H9 (cell line): Measurements from ENCODE around the gene ANO9. TPM values are rescaled to one million over a fixed set of nuclear protein-coding genes. Genes with fewer than 3 reads are reported as not detected.

Experiments
- DNase-seq: peaks from one replicate; pipeline ENCODE4 v3.0.0-alpha.2; 2017
- H2AFZ ChIP-seq: one replicate; pipeline ENCODE4 v1.6.1; 2013; ENCODE audit warnings: mild to moderate bottlenecking, low read length, control low read depth, moderate library complexity
- H2AK5ac ChIP-seq: 2 replicates; pipeline ENCODE4 v1.6.1; 2013; ENCODE audit warnings: low read length, control low read depth, mixed read lengths; ENCODE audit not compliant: insufficient read length
- H2BK120ac ChIP-seq: one replicate; pipeline ENCODE4 v1.6.1; 2013; ENCODE audit warnings: low read depth, mild to moderate bottlenecking, low read length, control low read depth, inconsistent platforms; ENCODE audit not compliant: poor library complexity, severe bottlenecking
- H2BK12ac ChIP-seq: 2 replicates; pipeline ENCODE4 v1.6.1; 2013; ENCODE audit warnings: low read length, control low read depth, mixed read lengths, low read depth; ENCODE audit not compliant: insufficient read length
- H2BK15ac ChIP-seq: 2 replicates; pipeline ENCODE4 v1.6.1; 2013; ENCODE audit warnings: low read depth, low read length, control low read depth
- H2BK20ac ChIP-seq: one replicate; pipeline ENCODE4 v1.6.1; 2013; ENCODE audit warnings: low read depth, mild to moderate bottlenecking, low read length, control low read depth, inconsistent platforms; ENCODE audit not compliant: poor library complexity, severe bottlenecking
- H2BK5ac ChIP-seq: 2 replicates; pipeline ENCODE4 v1.6.1; 2013; ENCODE audit warnings: low read length, control low read depth, mixed read lengths; ENCODE audit not compliant: insufficient read length
- H3K14ac ChIP-seq: 2 replicates; pipeline ENCODE4 v1.6.1; 2013; ENCODE audit warnings: low read length, control low read depth; ENCODE audit not compliant: insufficient read depth
- H3K18ac ChIP-seq: 2 replicates; pipeline ENCODE4 v1.6.1; 2013; ENCODE audit warnings: low read depth, mild to moderate bottlenecking, mixed read lengths, low read length, control low read depth; ENCODE audit not compliant: insufficient read length
- H3K23ac ChIP-seq: 2 replicates; pipeline ENCODE4 v1.6.1; 2013; ENCODE audit warnings: low read length, control low read depth, mixed read lengths, low read depth; ENCODE audit not compliant: insufficient read length
- H3K23me2 ChIP-seq: 2 replicates; pipeline ENCODE4 v1.6.1; 2013; ENCODE audit warnings: low read depth, mild to moderate bottlenecking, mixed read lengths, low read length, control low read depth; ENCODE audit not compliant: insufficient read length, poor library complexity, severe bottlenecking
- H3K27ac ChIP-seq: 2 replicates; pipeline ENCODE4 v1.5.1; 2013; ENCODE audit warnings: low read length, control low read depth, mixed read lengths, low read depth; ENCODE audit not compliant: insufficient read length
- H3K27me3 ChIP-seq: 2 replicates; pipeline ENCODE4 v1.6.1; 2013; ENCODE audit warnings: low read length, control low read depth, inconsistent platforms; ENCODE audit not compliant: insufficient read depth
- H3K4ac ChIP-seq: 2 replicates; pipeline ENCODE4 v1.6.1; 2013; ENCODE audit warnings: low read depth, mild to moderate bottlenecking, control low read depth, inconsistent platforms, low read length, moderate library complexity
- H3K4me1 ChIP-seq: 2 replicates; pipeline ENCODE4 v1.6.1; 2013; ENCODE audit warnings: low read length, control low read depth, inconsistent platforms; ENCODE audit not compliant: insufficient read depth
- H3K4me2 ChIP-seq: 2 replicates; pipeline ENCODE4 v1.6.1; 2013; ENCODE audit warnings: low read length, control low read depth, mixed read lengths; ENCODE audit not compliant: insufficient read length, insufficient read depth
- H3K56ac ChIP-seq: 2 replicates; pipeline ENCODE4 v1.6.1; 2013; ENCODE audit warnings: low read depth, mild to moderate bottlenecking, mixed read lengths, low read length, control low read depth; ENCODE audit not compliant: insufficient read length
- H3K79me1 ChIP-seq: 2 replicates; pipeline ENCODE4 v1.6.1; 2013; ENCODE audit warnings: low read depth, mild to moderate bottlenecking, moderate library complexity, low read length, control low read depth, inconsistent platforms; ENCODE audit not compliant: insufficient read depth, poor library complexity, severe bottlenecking
- H3K79me2 ChIP-seq: 2 replicates; pipeline ENCODE4 v1.6.1; 2013; ENCODE audit warnings: low read length, control low read depth, inconsistent platforms; ENCODE audit not compliant: insufficient read depth
- H3K9ac ChIP-seq: 2 replicates; pipeline ENCODE4 v1.6.1; 2013; ENCODE audit warnings: low read length, control low read depth, mixed read lengths; ENCODE audit not compliant: insufficient read length; ENCODE audit errors: extremely low read depth
- H3K9me3 ChIP-seq: one replicate; pipeline ENCODE4 v1.6.1; 2013; ENCODE audit warnings: low read depth, low read length, inconsistent platforms; ENCODE audit not compliant: control insufficient read depth
- H3T11ph ChIP-seq: one replicate; pipeline ENCODE4 v1.6.1; 2013; ENCODE audit warnings: mild to moderate bottlenecking, low read length, control low read depth, inconsistent platforms
- H4K20me1 ChIP-seq: one replicate; pipeline ENCODE4 v1.6.1; 2013; ENCODE audit not compliant: control insufficient read depth, insufficient read length, insufficient read depth
- H4K5ac ChIP-seq: 2 replicates; pipeline ENCODE4 v1.6.1; 2013; ENCODE audit warnings: low read depth, mild to moderate bottlenecking, mixed read lengths, low read length, control low read depth; ENCODE audit not compliant: insufficient read length
- H4K8ac ChIP-seq: replicated peaks from 2 replicates; pipeline ENCODE4 v1.6.1; 2013; ENCODE audit warnings: low read length, control low read depth, mixed read lengths, low read depth; ENCODE audit not compliant: insufficient read length
- H4K91ac ChIP-seq: 2 replicates; pipeline ENCODE4 v1.6.1; 2013; ENCODE audit warnings: low read depth, mild to moderate bottlenecking, moderate library complexity, mixed read lengths, low read length, control low read depth; ENCODE audit not compliant: insufficient read length
- H3K27ac Mint-ChIP-seq, 3 experiments: 2 replicates in 2 of 3; 3 replicates in 1 of 3; pipeline ENCODE4 v1.8.0; 2020 to 2021; ENCODE audit warnings: mixed read lengths in 3 of 3, mild to moderate bottlenecking in 1 of 3, moderate library complexity in 1 of 3
- H3K27me3 Mint-ChIP-seq: 2 replicates; pipeline ENCODE4 v1.8.0; 2021; ENCODE audit warnings: low read depth, mild to moderate bottlenecking, moderate library complexity, mixed read lengths
- H3K36me3 Mint-ChIP-seq, 3 experiments: 2 replicates in 2 of 3; 3 replicates in 1 of 3; pipeline ENCODE4 v1.8.0; 2020 to 2021; ENCODE audit warnings: low read depth in 3 of 3, mixed read lengths in 3 of 3; ENCODE audit not compliant: insufficient read depth in 1 of 3
- H3K4me1 Mint-ChIP-seq, 2 experiments: 2 replicates each; pipeline ENCODE4 v1.8.0; 2020; ENCODE audit warnings: mixed read lengths in 2 of 2
- H3K4me3 Mint-ChIP-seq, 2 experiments: 2 replicates in 1 of 2; 3 replicates in 1 of 2; pipeline ENCODE4 v1.8.0; 2020 to 2021; ENCODE audit warnings: mild to moderate bottlenecking in 2 of 2, mixed read lengths in 2 of 2, moderate library complexity in 1 of 2
- H3K9me3 Mint-ChIP-seq, 2 experiments: 2 replicates in 1 of 2; 3 replicates in 1 of 2; pipeline ENCODE4 v1.8.0; 2020; ENCODE audit warnings: mild to moderate bottlenecking in 2 of 2, mixed read lengths in 2 of 2, moderate library complexity in 1 of 2
- CTCF ChIP-seq: fragments of 200-600 bp; sonication (generic); conservative IDR thresholded peaks from 3 replicates; pipeline ENCODE4 v1.8.0; 2021; ENCODE audit warnings: antibody characterized with exemption, mild to moderate bottlenecking
- WGBS: extraction: QIAGEN DNeasy Blood & Tissue Kit; methylation state at CpG from one replicate; pipeline ENCODE4 v1.1.7; 2013; ENCODE audit warnings: missing lambda C conversion rate, low lambda C conversion rate, mixed read lengths; ENCODE audit not compliant: insufficient read length; ENCODE audit errors: extremely low coverage; 5-methylcytosine and 5-hydroxymethylcytosine counted together
- total RNA-seq: library from RNA; stranded (reverse); gene quantifications from 2 replicates; pipeline ENCODE4 v1.2.1, GENCODE V29; 2021

The ANO9 gene
- total RNA-seq, 1 experiment from 2014 or later: 13.1 TPM

- H3K27ac ChIP-seq: no peak overlapping the region
- TF ChIP-seq CTCF: no peak
- DNase-seq: no peak
- no peak overlapping the region for H2BK15ac ChIP-seq
- no peaks in the 10 kb centered on the region; the same call in 1 of the 2 replicates for H3K27me3 ChIP-seq
- H3K23ac ChIP-seq: no peak overlapping the region
- no peaks in the 10 kb centered on the region for H3K4me1 ChIP-seq
- no peak overlapping the region for H3K4me2 ChIP-seq
- no peak overlapping the region for H3K9ac ChIP-seq
- no peak overlapping the region for H4K91ac ChIP-seq
- no peak overlapping the region for H2BK12ac ChIP-seq
- no peak overlapping the region for H2AK5ac ChIP-seq
- H3T11ph ChIP-seq: no peak overlapping the region
- H2BK20ac ChIP-seq: no peak overlapping the region
- H4K5ac ChIP-seq: no peak overlapping the region
- no peak overlapping the region for H2BK5ac ChIP-seq
- H3K79me2 ChIP-seq: no peaks in the 10 kb centered on the region
- no peak overlapping the region for H4K8ac ChIP-seq
- peaks cover 14% of the 10 kb centered on the region for H3K27me3 Mint-ChIP-seq
- H2BK120ac ChIP-seq: no peak overlapping the region
- H3K9me3 Mint-ChIP-seq: peaks cover 9% of the 10 kb centered on the region in 2 experiments
- peaks cover 13% of the 10 kb centered on the region for H3K9me3 ChIP-seq
- H2AFZ ChIP-seq: no peak overlapping the region
- H3K4me1 Mint-ChIP-seq: peaks cover 0 to 3% of the 10 kb centered on the region in 2 experiments; a peak in 1 of 4 replicates
- H3K4ac ChIP-seq: no peak overlapping the region
- H3K23me2 ChIP-seq: no peaks in the 10 kb centered on the region
- no peaks in the 10 kb centered on the region for H3K79me1 ChIP-seq
- peak overlapping the region in 2 of 3 experiments; percentile 13 to 64; a peak in 2 of 7 replicates for H3K27ac Mint-ChIP-seq
- no peak overlapping the region for H3K56ac ChIP-seq
- H3K14ac ChIP-seq: no peak overlapping the region
- H3K4me3 Mint-ChIP-seq: no peak overlapping the region
- no peaks in the 10 kb centered on the region for H4K20me1 ChIP-seq
- no peak overlapping the region for H3K18ac ChIP-seq
- no CpG with 5 or more reads among the region's 14 CpGs for WGBS
- H3K36me3 Mint-ChIP-seq: peaks cover 18 to 30% (median 21%) of the 10 kb centered on the region in 3 experiments
Observed at GRCh38 chr11:383431-383830, 58.4 kb downstream of the ANO9 start.
